ENCODE measurements around the gene MCRIP1. TPM values are rescaled to one million over a fixed set of nuclear protein-coding genes. Genes with fewer than 3 reads are reported as not detected.

Gene MCRIP1
- total and polyA plus RNA-seq, 9 of the 15 experiments (the other 6 are each of a cell fraction or from before 2014, with no cell fraction given), result 0.39 to 35.8 (median 9.7) TPM

DNA sequence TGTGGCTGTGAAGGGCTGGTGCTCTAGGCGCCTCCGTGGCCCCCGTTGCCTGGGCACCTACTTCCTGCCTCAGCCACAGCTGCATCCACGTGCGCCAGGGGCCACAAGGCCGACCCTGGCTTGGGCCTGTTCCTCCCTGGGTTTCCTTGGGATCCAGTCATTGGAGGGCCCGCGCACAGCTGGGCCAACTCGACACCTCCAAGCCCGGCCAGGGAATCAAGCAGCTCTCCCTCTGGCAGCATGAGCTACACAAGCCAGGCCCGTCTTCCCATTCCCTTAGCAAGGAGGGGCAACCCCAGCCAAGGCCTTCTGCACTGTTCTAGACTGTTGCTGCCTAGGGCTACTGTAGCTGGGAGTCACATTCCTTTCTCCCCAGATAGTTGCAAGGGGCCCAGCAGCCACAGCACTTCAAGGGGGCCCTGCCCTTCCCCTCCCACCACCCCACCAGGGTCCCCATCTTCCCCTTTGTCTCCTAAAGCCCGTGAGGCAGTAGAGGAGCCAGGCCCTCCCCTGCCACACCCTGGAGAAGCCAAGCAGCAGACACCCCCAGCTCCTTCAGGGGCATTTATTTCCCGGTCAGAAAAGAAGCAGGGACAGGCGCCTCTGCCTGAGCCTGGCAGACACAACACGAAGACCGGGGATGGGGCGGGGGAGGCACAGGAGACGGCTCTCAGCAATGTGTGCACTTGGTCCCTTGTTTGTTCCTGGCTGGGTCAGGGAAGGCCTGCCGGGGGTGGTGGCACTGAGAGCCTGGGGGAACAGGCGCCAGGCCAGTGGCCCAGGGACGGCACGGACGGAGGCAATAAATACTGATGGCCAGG lies 34.3 kb upstream of the MCRIP1 start (continued):
- TF ChIP-seq, protein P1, sequence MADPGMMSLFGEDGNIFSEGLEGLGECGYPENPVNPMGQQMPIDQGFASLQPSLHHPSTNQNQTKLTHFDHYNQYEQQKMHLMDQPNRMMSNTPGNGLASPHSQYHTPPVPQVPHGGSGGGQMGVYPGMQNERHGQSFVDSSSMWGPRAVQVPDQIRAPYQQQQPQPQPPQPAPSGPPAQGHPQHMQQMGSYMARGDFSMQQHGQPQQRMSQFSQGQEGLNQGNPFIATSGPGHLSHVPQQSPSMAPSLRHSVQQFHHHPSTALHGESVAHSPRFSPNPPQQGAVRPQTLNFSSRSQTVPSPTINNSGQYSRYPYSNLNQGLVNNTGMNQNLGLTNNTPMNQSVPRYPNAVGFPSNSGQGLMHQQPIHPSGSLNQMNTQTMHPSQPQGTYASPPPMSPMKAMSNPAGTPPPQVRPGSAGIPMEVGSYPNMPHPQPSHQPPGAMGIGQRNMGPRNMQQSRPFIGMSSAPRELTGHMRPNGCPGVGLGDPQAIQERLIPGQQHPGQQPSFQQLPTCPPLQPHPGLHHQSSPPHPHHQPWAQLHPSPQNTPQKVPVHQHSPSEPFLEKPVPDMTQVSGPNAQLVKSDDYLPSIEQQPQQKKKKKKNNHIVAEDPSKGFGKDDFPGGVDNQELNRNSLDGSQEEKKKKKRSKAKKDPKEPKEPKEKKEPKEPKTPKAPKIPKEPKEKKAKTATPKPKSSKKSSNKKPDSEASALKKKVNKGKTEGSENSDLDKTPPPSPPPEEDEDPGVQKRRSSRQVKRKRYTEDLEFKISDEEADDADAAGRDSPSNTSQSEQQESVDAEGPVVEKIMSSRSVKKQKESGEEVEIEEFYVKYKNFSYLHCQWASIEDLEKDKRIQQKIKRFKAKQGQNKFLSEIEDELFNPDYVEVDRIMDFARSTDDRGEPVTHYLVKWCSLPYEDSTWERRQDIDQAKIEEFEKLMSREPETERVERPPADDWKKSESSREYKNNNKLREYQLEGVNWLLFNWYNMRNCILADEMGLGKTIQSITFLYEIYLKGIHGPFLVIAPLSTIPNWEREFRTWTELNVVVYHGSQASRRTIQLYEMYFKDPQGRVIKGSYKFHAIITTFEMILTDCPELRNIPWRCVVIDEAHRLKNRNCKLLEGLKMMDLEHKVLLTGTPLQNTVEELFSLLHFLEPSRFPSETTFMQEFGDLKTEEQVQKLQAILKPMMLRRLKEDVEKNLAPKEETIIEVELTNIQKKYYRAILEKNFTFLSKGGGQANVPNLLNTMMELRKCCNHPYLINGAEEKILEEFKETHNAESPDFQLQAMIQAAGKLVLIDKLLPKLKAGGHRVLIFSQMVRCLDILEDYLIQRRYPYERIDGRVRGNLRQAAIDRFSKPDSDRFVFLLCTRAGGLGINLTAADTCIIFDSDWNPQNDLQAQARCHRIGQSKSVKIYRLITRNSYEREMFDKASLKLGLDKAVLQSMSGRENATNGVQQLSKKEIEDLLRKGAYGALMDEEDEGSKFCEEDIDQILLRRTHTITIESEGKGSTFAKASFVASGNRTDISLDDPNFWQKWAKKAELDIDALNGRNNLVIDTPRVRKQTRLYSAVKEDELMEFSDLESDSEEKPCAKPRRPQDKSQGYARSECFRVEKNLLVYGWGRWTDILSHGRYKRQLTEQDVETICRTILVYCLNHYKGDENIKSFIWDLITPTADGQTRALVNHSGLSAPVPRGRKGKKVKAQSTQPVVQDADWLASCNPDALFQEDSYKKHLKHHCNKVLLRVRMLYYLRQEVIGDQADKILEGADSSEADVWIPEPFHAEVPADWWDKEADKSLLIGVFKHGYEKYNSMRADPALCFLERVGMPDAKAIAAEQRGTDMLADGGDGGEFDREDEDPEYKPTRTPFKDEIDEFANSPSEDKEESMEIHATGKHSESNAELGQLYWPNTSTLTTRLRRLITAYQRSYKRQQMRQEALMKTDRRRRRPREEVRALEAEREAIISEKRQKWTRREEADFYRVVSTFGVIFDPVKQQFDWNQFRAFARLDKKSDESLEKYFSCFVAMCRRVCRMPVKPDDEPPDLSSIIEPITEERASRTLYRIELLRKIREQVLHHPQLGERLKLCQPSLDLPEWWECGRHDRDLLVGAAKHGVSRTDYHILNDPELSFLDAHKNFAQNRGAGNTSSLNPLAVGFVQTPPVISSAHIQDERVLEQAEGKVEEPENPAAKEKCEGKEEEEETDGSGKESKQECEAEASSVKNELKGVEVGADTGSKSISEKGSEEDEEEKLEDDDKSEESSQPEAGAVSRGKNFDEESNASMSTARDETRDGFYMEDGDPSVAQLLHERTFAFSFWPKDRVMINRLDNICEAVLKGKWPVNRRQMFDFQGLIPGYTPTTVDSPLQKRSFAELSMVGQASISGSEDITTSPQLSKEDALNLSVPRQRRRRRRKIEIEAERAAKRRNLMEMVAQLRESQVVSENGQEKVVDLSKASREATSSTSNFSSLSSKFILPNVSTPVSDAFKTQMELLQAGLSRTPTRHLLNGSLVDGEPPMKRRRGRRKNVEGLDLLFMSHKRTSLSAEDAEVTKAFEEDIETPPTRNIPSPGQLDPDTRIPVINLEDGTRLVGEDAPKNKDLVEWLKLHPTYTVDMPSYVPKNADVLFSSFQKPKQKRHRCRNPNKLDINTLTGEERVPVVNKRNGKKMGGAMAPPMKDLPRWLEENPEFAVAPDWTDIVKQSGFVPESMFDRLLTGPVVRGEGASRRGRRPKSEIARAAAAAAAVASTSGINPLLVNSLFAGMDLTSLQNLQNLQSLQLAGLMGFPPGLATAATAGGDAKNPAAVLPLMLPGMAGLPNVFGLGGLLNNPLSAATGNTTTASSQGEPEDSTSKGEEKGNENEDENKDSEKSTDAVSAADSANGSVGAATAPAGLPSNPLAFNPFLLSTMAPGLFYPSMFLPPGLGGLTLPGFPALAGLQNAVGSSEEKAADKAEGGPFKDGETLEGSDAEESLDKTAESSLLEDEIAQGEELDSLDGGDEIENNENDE (IDR thresholded peaks at IDR 0.05; ENCODE audit: low read depth, low read length), result peak; percentile 0
- peak; percentile 30 for TF ChIP-seq NCOR1 (IDR thresholded peaks at IDR 0.05)
- 0 out of 4 replicates have a peak, but pooled peaks of 1 of the 2 experiments have one; percentile 2 for TF ChIP-seq NRF1 (conservative IDR thresholded peaks at IDR 0.05 in 1 of 2, IDR thresholded peaks at IDR 0.05 in 1 of 2)
- TF ChIP-seq, protein P2, sequence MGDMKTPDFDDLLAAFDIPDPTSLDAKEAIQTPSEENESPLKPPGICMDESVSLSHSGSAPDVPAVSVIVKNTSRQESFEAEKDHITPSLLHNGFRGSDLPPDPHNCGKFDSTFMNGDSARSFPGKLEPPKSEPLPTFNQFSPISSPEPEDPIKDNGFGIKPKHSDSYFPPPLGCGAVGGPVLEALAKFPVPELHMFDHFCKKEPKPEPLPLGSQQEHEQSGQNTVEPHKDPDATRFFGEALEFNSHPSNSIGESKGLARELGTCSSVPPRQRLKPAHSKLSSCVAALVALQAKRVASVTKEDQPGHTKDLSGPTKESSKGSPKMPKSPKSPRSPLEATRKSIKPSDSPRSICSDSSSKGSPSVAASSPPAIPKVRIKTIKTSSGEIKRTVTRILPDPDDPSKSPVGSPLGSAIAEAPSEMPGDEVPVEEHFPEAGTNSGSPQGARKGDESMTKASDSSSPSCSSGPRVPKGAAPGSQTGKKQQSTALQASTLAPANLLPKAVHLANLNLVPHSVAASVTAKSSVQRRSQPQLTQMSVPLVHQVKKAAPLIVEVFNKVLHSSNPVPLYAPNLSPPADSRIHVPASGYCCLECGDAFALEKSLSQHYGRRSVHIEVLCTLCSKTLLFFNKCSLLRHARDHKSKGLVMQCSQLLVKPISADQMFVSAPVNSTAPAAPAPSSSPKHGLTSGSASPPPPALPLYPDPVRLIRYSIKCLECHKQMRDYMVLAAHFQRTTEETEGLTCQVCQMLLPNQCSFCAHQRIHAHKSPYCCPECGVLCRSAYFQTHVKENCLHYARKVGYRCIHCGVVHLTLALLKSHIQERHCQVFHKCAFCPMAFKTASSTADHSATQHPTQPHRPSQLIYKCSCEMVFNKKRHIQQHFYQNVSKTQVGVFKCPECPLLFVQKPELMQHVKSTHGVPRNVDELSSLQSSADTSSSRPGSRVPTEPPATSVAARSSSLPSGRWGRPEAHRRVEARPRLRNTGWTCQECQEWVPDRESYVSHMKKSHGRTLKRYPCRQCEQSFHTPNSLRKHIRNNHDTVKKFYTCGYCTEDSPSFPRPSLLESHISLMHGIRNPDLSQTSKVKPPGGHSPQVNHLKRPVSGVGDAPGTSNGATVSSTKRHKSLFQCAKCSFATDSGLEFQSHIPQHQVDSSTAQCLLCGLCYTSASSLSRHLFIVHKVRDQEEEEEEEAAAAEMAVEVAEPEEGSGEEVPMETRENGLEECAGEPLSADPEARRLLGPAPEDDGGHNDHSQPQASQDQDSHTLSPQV (IDR thresholded peaks at IDR 0.05), result no peak
- no peak for TF ChIP-seq ZNF124 (CRISPR knock-in tag; IDR thresholded peaks at IDR 0.05)
- TF ChIP-seq, protein P3, sequence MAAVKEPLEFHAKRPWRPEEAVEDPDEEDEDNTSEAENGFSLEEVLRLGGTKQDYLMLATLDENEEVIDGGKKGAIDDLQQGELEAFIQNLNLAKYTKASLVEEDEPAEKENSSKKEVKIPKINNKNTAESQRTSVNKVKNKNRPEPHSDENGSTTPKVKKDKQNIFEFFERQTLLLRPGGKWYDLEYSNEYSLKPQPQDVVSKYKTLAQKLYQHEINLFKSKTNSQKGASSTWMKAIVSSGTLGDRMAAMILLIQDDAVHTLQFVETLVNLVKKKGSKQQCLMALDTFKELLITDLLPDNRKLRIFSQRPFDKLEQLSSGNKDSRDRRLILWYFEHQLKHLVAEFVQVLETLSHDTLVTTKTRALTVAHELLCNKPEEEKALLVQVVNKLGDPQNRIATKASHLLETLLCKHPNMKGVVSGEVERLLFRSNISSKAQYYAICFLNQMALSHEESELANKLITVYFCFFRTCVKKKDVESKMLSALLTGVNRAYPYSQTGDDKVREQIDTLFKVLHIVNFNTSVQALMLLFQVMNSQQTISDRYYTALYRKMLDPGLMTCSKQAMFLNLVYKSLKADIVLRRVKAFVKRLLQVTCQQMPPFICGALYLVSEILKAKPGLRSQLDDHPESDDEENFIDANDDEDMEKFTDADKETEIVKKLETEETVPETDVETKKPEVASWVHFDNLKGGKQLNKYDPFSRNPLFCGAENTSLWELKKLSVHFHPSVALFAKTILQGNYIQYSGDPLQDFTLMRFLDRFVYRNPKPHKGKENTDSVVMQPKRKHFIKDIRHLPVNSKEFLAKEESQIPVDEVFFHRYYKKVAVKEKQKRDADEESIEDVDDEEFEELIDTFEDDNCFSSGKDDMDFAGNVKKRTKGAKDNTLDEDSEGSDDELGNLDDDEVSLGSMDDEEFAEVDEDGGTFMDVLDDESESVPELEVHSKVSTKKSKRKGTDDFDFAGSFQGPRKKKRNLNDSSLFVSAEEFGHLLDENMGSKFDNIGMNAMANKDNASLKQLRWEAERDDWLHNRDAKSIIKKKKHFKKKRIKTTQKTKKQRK (IDR thresholded peaks at IDR 0.05; ENCODE audit: borderline replicate concordance, low read depth, low read length), result no peak
- TF ChIP-seq IRF2 (CRISPR knock-in tag; IDR thresholded peaks at IDR 0.05), result no peak

Data from K562 (cell line).